GM12874 (cell line): ENCODE results near the gene BANF1.
A peak's percentile ranks its signal among the peaks of the same experiment; 100 is the strongest.

Source experiments
- CTCF ChIP-seq: IDR thresholded peaks from 2 replicates; pipeline ENCODE4 v1.5.1; 2011; ENCODE audit warnings: low read depth, mild to moderate bottlenecking, control low read depth, low read length, moderate library complexity; ENCODE audit not compliant: insufficient read depth

BANF1 gene

GRCh38 chr11:66020618-66021357 lies 18.5 kb downstream of the BANF1 start:
- no peak for TF ChIP-seq CTCF

- peak; percentile 98 for TF ChIP-seq CTCF
Measured at GRCh38 chr11:66022401-66023185, 20.3 kb downstream of the BANF1 start.

GRCh38 chr11:66026017-66026529 lies 23.8 kb downstream of the BANF1 start, which contains the start of gene CATSPER1:
CATSPER1 (minus strand) TSS chr11:66026479; CDS start chr11:66026379, 100 bp downstream.
- TF ChIP-seq CTCF = no peak

GRCh38 chr11:66032957-66033735 lies 30.8 kb downstream of the BANF1 start:
- no peak for TF ChIP-seq CTCF

GRCh38 chr11:66035653-66036333 lies 33.5 kb downstream of the BANF1 start:
- TF ChIP-seq CTCF = no peak

GRCh38 chr11:66036334-66036710 lies 34.0 kb downstream of the BANF1 start:
- TF ChIP-seq CTCF = no peak

- no peak for TF ChIP-seq CTCF
Measured at GRCh38 chr11:66037327-66037726, 35.0 kb downstream of the BANF1 start.
